ENCODE data around the gene EPM2A. TPM values are rescaled to one million over a fixed set of nuclear protein-coding genes. Genes with fewer than 3 reads are reported as not detected.

Gene EPM2A
- total RNA-seq, 1 donor = 11.6 TPM

- DNase-seq (ENCODE audit: insufficient read length, low spot score, missing footprints) = no peak
- Histone ChIP-seq H3K36me3 (ENCODE audit: insufficient read depth, low read length) (no peaks in the 10 kb centered on the region), H3K9me3 (ENCODE audit: low read depth, low read length) (no peaks in the 10 kb centered on the region), H3K4me2 (ENCODE audit: insufficient read depth, low read length) (no peak overlapping the region), H3K4me1 (ENCODE audit: insufficient read depth, low read length) (no peaks in the 10 kb centered on the region), H3K4me3 (ENCODE audit: insufficient read depth, low read length) (no peak overlapping the region), H3K27me3 (ENCODE audit: insufficient read depth, low read length) (no peaks in the 10 kb centered on the region), H4K20me1 (ENCODE audit: insufficient read depth, low read length) (no peaks in the 10 kb centered on the region), H3K79me2 (ENCODE audit: insufficient read depth, low read length) (no peaks in the 10 kb centered on the region), H2AFZ (ENCODE audit: low read length) (no peak overlapping the region), H3K27ac (ENCODE audit: low read depth, low read length) (no peak overlapping the region)
- TF ChIP-seq CTCF (IDR thresholded peaks at IDR 0.05; ENCODE audit: extremely low read depth, low read depth, low read length) = no peak
Observed at GRCh38 chr6:145627451-145627850, 107.9 kb downstream of the EPM2A start.

- no peaks in the 10 kb centered on the region for H3K36me3 ChIP-seq (ENCODE audit: insufficient read depth, low read length)
- DNase-seq (ENCODE audit: insufficient read length, low spot score, missing footprints) = no peak
- no peaks in the 10 kb centered on the region for H3K79me2 ChIP-seq (ENCODE audit: insufficient read depth, low read length)
- H3K27ac ChIP-seq (ENCODE audit: low read depth, low read length) = no peak overlapping the region
- no peak overlapping the region for H2AFZ ChIP-seq (ENCODE audit: low read length)
- no peak overlapping the region for H3K4me3 ChIP-seq (ENCODE audit: insufficient read depth, low read length)
- no peaks in the 10 kb centered on the region for H3K9me3 ChIP-seq (ENCODE audit: low read depth, low read length)
- no peaks in the 10 kb centered on the region for H3K27me3 ChIP-seq (ENCODE audit: insufficient read depth, low read length)
- no peaks in the 10 kb centered on the region for H4K20me1 ChIP-seq (ENCODE audit: insufficient read depth, low read length)
- H3K4me2 ChIP-seq (ENCODE audit: insufficient read depth, low read length) = no peak overlapping the region
- H3K4me1 ChIP-seq (ENCODE audit: insufficient read depth, low read length) = no peaks in the 10 kb centered on the region
- TF ChIP-seq CTCF (IDR thresholded peaks at IDR 0.05; ENCODE audit: extremely low read depth, low read depth, low read length) = no peak
Observed at GRCh38 chr6:145626857-145627256, 108.5 kb downstream of the EPM2A start.

GRCh38 chr6:145623231-145623630, 112.1 kb downstream of the EPM2A start:
- H3K4me3 ChIP-seq (ENCODE audit: insufficient read depth, low read length) = no peak overlapping the region
- no peaks in the 10 kb centered on the region for H3K4me1 ChIP-seq (ENCODE audit: insufficient read depth, low read length)
- H3K27me3 ChIP-seq (ENCODE audit: insufficient read depth, low read length) = no peaks in the 10 kb centered on the region
- TF ChIP-seq CTCF (IDR thresholded peaks at IDR 0.05; ENCODE audit: extremely low read depth, low read depth, low read length) = no peak
- no peaks in the 10 kb centered on the region for H4K20me1 ChIP-seq (ENCODE audit: insufficient read depth, low read length)
- H3K79me2 ChIP-seq (ENCODE audit: insufficient read depth, low read length) = no peaks in the 10 kb centered on the region
- no peaks in the 10 kb centered on the region for H3K9me3 ChIP-seq (ENCODE audit: low read depth, low read length)
- no peak overlapping the region for H3K27ac ChIP-seq (ENCODE audit: low read depth, low read length)
- DNase-seq (ENCODE audit: insufficient read length, low spot score, missing footprints) = no peak
- H3K4me2 ChIP-seq (ENCODE audit: insufficient read depth, low read length) = no peak overlapping the region
- no peaks in the 10 kb centered on the region for H3K36me3 ChIP-seq (ENCODE audit: insufficient read depth, low read length)
- no peak overlapping the region for H2AFZ ChIP-seq (ENCODE audit: low read length)

GRCh38 chr6:145621776-145622175, 113.5 kb downstream of the EPM2A start:
- TF ChIP-seq CTCF (IDR thresholded peaks at IDR 0.05; ENCODE audit: extremely low read depth, low read depth, low read length) = no peak
- Histone ChIP-seq H3K27me3 (ENCODE audit: insufficient read depth, low read length) (no peaks in the 10 kb centered on the region), H3K4me3 (ENCODE audit: insufficient read depth, low read length) (no peak overlapping the region), H2AFZ (ENCODE audit: low read length) (no peak overlapping the region), H3K79me2 (ENCODE audit: insufficient read depth, low read length) (no peaks in the 10 kb centered on the region), H4K20me1 (ENCODE audit: insufficient read depth, low read length) (no peaks in the 10 kb centered on the region), H3K4me2 (ENCODE audit: insufficient read depth, low read length) (no peak overlapping the region), H3K4me1 (ENCODE audit: insufficient read depth, low read length) (no peaks in the 10 kb centered on the region), H3K27ac (ENCODE audit: low read depth, low read length) (no peak overlapping the region), H3K36me3 (ENCODE audit: insufficient read depth, low read length) (no peaks in the 10 kb centered on the region), H3K9me3 (ENCODE audit: low read depth, low read length) (no peaks in the 10 kb centered on the region)
- DNase-seq (ENCODE audit: insufficient read length, low spot score, missing footprints) = no peak

Measured in osteoblast (primary cell).